Esophagus squamous epithelium (tissue), 5 donors: Measurements from ENCODE around the gene TTC24. TPM values are rescaled to one million over a fixed set of nuclear protein-coding genes. Genes with fewer than 3 reads are reported as not detected.

Source experiments
- DNase-seq: peaks from one replicate; lab custom pipeline; 2025; lab: John Stamatoyannopoulos, UW
- H3K27ac ChIP-seq, 4 donors: fragments of 200-600 bp; sonication (generic); one replicate each; pipeline ENCODE4 v1.5.1; 2016 to 2019; ENCODE audit warnings: mild to moderate bottlenecking in 1 of 4
- H3K27me3 ChIP-seq, 4 donors: fragments of 200-600 bp; sonication (generic); 1 replicate in 3 of 4; 2 replicates in 1 of 4; pipeline versions ENCODE4 v1.5.1 to v1.6.0; 2017 to 2021; ENCODE audit warnings: antibody characterized with exemption in 1 of 4
- H3K36me3 ChIP-seq, 3 donors: fragments of 200-600 bp; sonication (generic); one replicate each; pipeline ENCODE4 v1.5.1; 2016 to 2019
- H3K4me1 ChIP-seq, 3 donors: fragments of 200-600 bp; sonication (generic); one replicate each; pipeline ENCODE4 v1.5.1; 2017 to 2019
- H3K4me3 ChIP-seq, 4 donors: fragments of 200-600 bp; sonication (generic); 1 replicate in 3 of 4; 2 replicates in 1 of 4; pipeline ENCODE4 v1.5.1; 2016 to 2019; ENCODE audit warnings: mild to moderate bottlenecking in 2 of 4, moderate library complexity in 1 of 4
- H3K9me3 ChIP-seq, 3 donors: fragments of 200-600 bp; sonication (generic); one replicate each; pipeline ENCODE4 v1.5.1; 2016 to 2019
- CTCF ChIP-seq, 6 experiments: fragments of 450-650 bp in 4 of 6; fragments of 200-600 bp in 2 of 6; sonication (generic) in 2 of 6; IDR thresholded peaks; one replicate each; pipeline ENCODE4 v1.5.1; 2016 to 2019; ENCODE audit warnings: antibody characterized with exemption in 6 of 6, mild to moderate bottlenecking in 4 of 6, moderate library complexity in 4 of 6
- POLR2A ChIP-seq, 4 donors: fragments of 450-650 bp; IDR thresholded peaks; one replicate each; pipeline ENCODE4 v1.6.1; 2017; ENCODE audit warnings: antibody characterized with exemption in 4 of 4, mild to moderate bottlenecking in 4 of 4, moderate library complexity in 3 of 4
- WGBS, 2 donors: methylation state at CpG; one replicate each; pipeline ENCODE4 v1.1.5; 2018; 5-methylcytosine and 5-hydroxymethylcytosine counted together
- intact Hi-C: fragments of 100-400 bp; cut with DNase I; formaldehyde crosslinking; loops from one replicate; pipeline ENCODE4 v1.15.0; 2022
- total RNA-seq, 4 donors: library from RNA; depleted of rRNA; stranded (reverse); fragments of >200 nt; gene quantifications; one replicate each; pipeline ENCODE4 v1.1.0, GENCODE V29; 2016
- donor health status: DM: yes; HTN: yes; CAD: no.

TTC24 gene
- total RNA-seq, 4 donors from 2014 or later, result not detected

GRCh38 chr1:156581661-156582387, 2.3 kb downstream of the TTC24 start:
- Histone ChIP-seq H3K27me3 (no peaks in the 10 kb centered on the region), H3K27ac (no peak overlapping the region), H3K36me3 (no peaks in the 10 kb centered on the region), H3K4me1 (no peaks in the 10 kb centered on the region), H3K4me3 (peak overlapping the region in 1 of 4 donors; percentile 5), H3K9me3 (no peaks in the 10 kb centered on the region)
- WGBS, 2 donors, result 58 to 64% methylated on average over 8 to 10 of the region's 21 CpGs
- no peak for DNase-seq
- TF ChIP-seq CTCF (IDR thresholded peaks at IDR 0.05), result no peak
- TF ChIP-seq POLR2A (IDR thresholded peaks at IDR 0.05), result no peak
- intact Hi-C loops, result loop anchor here (10.0 kb wide), 1 partner anchor 107 kb away; no protein-coding TSS in a partner anchor

GRCh38 chr1:156582388-156583017, 3.0 kb downstream of the TTC24 start:
- Histone ChIP-seq H3K36me3 (no peaks in the 10 kb centered on the region), H3K4me3 (peak overlapping the region in 1 of 4 donors; percentile 5), H3K27me3 (no peaks in the 10 kb centered on the region), H3K9me3 (no peaks in the 10 kb centered on the region), H3K4me1 (no peaks in the 10 kb centered on the region), H3K27ac (no peak overlapping the region)
- intact Hi-C loops, result loop anchor here (10.0 kb wide), 1 partner anchor 108 kb away; no protein-coding TSS in a partner anchor
- DNase-seq, result no peak
- no peak for TF ChIP-seq CTCF (IDR thresholded peaks at IDR 0.05)
- TF ChIP-seq POLR2A (IDR thresholded peaks at IDR 0.05), result no peak
- WGBS, 2 donors, result 20 to 69% methylated on average over 1 to 9 of the region's 9 CpGs

- H3K36me3 ChIP-seq, result no peaks in the 10 kb centered on the region
- H3K27me3 ChIP-seq, result no peaks in the 10 kb centered on the region
- no peaks in the 10 kb centered on the region for H3K4me1 ChIP-seq
- 45 to 53% methylated on average over 16 to 20 of the region's 20 CpGs for WGBS, 2 donors
- TF ChIP-seq CTCF (IDR thresholded peaks at IDR 0.05) (peak; percentile 85 to 99 (median 93)), POLR2A (IDR thresholded peaks at IDR 0.05) (no peak)
- intact Hi-C loops, result loop anchor here (10.0 kb wide), 1 partner anchor 109 kb away; no protein-coding TSS in a partner anchor
- no peak overlapping the region for H3K27ac ChIP-seq
- no peaks in the 10 kb centered on the region for H3K9me3 ChIP-seq
- H3K4me3 ChIP-seq, result no peak overlapping the region
- no peak for DNase-seq
Observed at GRCh38 chr1:156583821-156584622, 4.5 kb downstream of the TTC24 start.

- Histone ChIP-seq H3K9me3 (no peaks in the 10 kb centered on the region), H3K27ac (no peak overlapping the region), H3K4me3 (no peak overlapping the region), H3K27me3 (no peaks in the 10 kb centered on the region), H3K36me3 (no peaks in the 10 kb centered on the region), H3K4me1 (no peaks in the 10 kb centered on the region)
- 56 to 61% methylated on average over 4 to 6 of the region's 11 CpGs for WGBS, 2 donors
- intact Hi-C loops, result loop anchor here (10.0 kb wide), 1 partner anchor 110 kb away; no protein-coding TSS in a partner anchor
- no peak for DNase-seq
- TF ChIP-seq CTCF (IDR thresholded peaks at IDR 0.05) (no peak), POLR2A (IDR thresholded peaks at IDR 0.05) (no peak)
Observed at GRCh38 chr1:156584813-156585212, 5.3 kb downstream of the TTC24 start.
